Measurements from ENCODE around the gene PPP5C.

Gene PPP5C

GRCh38 chr19:46337487-46337886 is 9.4 kb upstream of the PPP5C start:
- DNase-seq: no peak

- no peak for DNase-seq
Measured at GRCh38 chr19:46339446-46339845, 7.4 kb upstream of the PPP5C start.

GRCh38 chr19:46340051-46340659 is 6.7 kb upstream of the PPP5C start:
- DNase-seq: no peak

GRCh38 chr19:46341937-46342336 is 5.0 kb upstream of the PPP5C start:
- no peak for DNase-seq

GRCh38 chr19:46344363-46344762 is 2.5 kb upstream of the PPP5C start:
- no peak for DNase-seq

GRCh38 chr19:46345157-46345556 is 1.7 kb upstream of the PPP5C start:
- no peak for DNase-seq

- no peak for DNase-seq
Measured at GRCh38 chr19:46347572-46347883, 641 bp downstream of the PPP5C start.

GRCh38 chr19:46347985-46348384 is 1.1 kb downstream of the PPP5C start:
- DNase-seq: no peak

- no peak for DNase-seq
Measured at GRCh38 chr19:46349311-46349993, 2.6 kb downstream of the PPP5C start.

GRCh38 chr19:46350029-46350757 is 3.3 kb downstream of the PPP5C start:
- no peak for DNase-seq

GRCh38 chr19:46350758-46351159 is 3.9 kb downstream of the PPP5C start:
- no peak for DNase-seq

GRCh38 chr19:46351241-46352041 is 4.6 kb downstream of the PPP5C start:
- peak; percentile 22 for DNase-seq

- no peak for DNase-seq
Measured at GRCh38 chr19:46353730-46354528, 7.0 kb downstream of the PPP5C start.

- DNase-seq: no peak
Measured at GRCh38 chr19:46355234-46356148, 8.6 kb downstream of the PPP5C start.

GRCh38 chr19:46356149-46357055 is 9.5 kb downstream of the PPP5C start:
- no peak for DNase-seq

GRCh38 chr19:46357846-46358583 is 11.1 kb downstream of the PPP5C start:
- no peak for DNase-seq

- no peak for DNase-seq
Measured at GRCh38 chr19:46361915-46362314, 15.0 kb downstream of the PPP5C start.

- DNase-seq: no peak
Measured at GRCh38 chr19:46364359-46364758, 17.5 kb downstream of the PPP5C start.

- no peak for DNase-seq
Measured at GRCh38 chr19:46365561-46365960, 18.7 kb downstream of the PPP5C start.

All from DMS 273 treated with DMSO at 0.1 percent for 48 hours (cell line).